Left ventricle myocardium inferior (tissue), 1 donor: ENCODE measurements around the gene ADAM12. TPM values are rescaled to one million over a fixed set of nuclear protein-coding genes. Genes with fewer than 3 reads are reported as not detected.

Experiments used
- DNase-seq: peaks from one replicate; pipeline ENCODE4 v3.0.0-alpha.2; 2020
- H3K27ac ChIP-seq: fragments of 200-600 bp; replicated peaks from 2 replicates; pipeline ENCODE4 v1.8.0; 2021
- H3K27me3 ChIP-seq: fragments of 200-600 bp; 2 replicates; pipeline ENCODE4 v1.8.0; 2021; ENCODE audit warnings: low read depth
- H3K36me3 ChIP-seq: fragments of 200-600 bp; 2 replicates; pipeline ENCODE4 v1.8.0; 2021
- H3K4me1 ChIP-seq: fragments of 200-600 bp; 2 replicates; pipeline ENCODE4 v1.8.0; 2021
- H3K4me3 ChIP-seq: fragments of 200-600 bp; 2 replicates; pipeline ENCODE4 v1.8.0; 2021; ENCODE audit warnings: mild to moderate bottlenecking, moderate library complexity
- H3K9me3 ChIP-seq: fragments of 200-600 bp; replicated peaks from 2 replicates; pipeline ENCODE4 v1.8.0; 2021
- CTCF ChIP-seq: fragments of 200-600 bp; IDR thresholded peaks from 2 replicates; pipeline ENCODE4 v1.8.0; 2021; ENCODE audit warnings: antibody characterized with exemption, mild to moderate bottlenecking, borderline replicate concordance
- intact Hi-C: fragments of 100-400 bp; cut with micrococcal nuclease; formaldehyde crosslinking; loops from one replicate; pipeline ENCODE4 v1.11.0; 2022
- total RNA-seq: library from RNA; stranded (reverse); fragmentation: NEBNext Ultra II Directional; extraction: Animal tissue kit (Norgen Biotek cat#: 25700); gene quantifications from one replicate; pipeline ENCODE4 v1.2.1, GENCODE V29; 2021
- donor health status: DM: no; HTN: yes; CAD: no; lungs with severe emphysema.

ADAM12 gene
- total RNA-seq, 1 donor from 2014 or later: 0.27 TPM

DNA sequence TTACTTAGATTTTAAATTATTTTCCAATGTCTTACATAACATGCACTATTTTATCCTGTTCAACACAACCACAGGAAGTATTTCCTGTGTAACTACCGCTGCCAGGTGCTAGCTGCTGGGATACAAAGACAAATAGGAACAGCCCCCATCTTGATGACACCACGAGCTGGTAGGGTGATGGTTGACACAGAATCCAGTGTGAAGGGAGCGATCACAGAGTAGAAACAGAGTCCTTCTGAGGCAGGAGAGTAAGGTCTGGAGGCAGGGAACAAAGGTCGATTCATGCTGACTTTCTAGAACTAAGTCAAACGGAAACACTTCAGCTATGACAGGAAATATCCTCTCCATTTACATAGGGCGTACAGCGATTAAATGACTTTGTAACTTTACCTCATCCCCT, 232.3 kb downstream of the ADAM12 start:
- no peaks in the 10 kb centered on the region for H3K36me3 ChIP-seq
- H3K4me3 ChIP-seq: no peak overlapping the region
- H3K9me3 ChIP-seq: peaks cover 13% of the 10 kb centered on the region
- TF ChIP-seq CTCF: no peak
- peaks cover 46% of the 10 kb centered on the region for H3K27me3 ChIP-seq
- no peak for DNase-seq
- H3K4me1 ChIP-seq: peaks cover 23% of the 10 kb centered on the region
- intact Hi-C loops: no loop called here
- H3K27ac ChIP-seq: peak overlapping the region; percentile 32

DNA sequence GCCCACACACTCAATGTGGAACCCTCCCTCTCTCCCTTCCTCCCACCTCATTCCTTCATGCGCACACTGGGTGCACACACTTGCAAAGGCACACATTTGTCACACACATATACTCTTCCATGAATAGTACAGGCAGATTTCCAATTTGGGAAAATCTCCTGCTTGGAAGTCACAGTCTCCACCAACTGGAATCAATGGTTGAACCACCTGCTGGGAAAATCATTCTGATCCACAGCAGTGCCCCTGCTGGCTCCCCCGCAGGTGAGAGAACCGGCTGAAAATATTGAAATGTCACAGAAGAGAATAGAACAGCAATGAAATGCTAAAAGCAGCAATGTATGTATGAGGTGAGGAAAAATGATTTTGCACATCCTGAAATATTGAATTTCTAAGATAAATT, 232.7 kb downstream of the ADAM12 start:
- peaks cover 18% of the 10 kb centered on the region for H3K9me3 ChIP-seq
- H3K27me3 ChIP-seq: peaks cover 41% of the 10 kb centered on the region
- H3K27ac ChIP-seq: no peak overlapping the region
- intact Hi-C loops: no loop called here
- DNase-seq: no peak
- no peak for TF ChIP-seq CTCF
- H3K4me3 ChIP-seq: no peak overlapping the region
- peaks cover 23% of the 10 kb centered on the region for H3K4me1 ChIP-seq
- H3K36me3 ChIP-seq: no peaks in the 10 kb centered on the region

DNA sequence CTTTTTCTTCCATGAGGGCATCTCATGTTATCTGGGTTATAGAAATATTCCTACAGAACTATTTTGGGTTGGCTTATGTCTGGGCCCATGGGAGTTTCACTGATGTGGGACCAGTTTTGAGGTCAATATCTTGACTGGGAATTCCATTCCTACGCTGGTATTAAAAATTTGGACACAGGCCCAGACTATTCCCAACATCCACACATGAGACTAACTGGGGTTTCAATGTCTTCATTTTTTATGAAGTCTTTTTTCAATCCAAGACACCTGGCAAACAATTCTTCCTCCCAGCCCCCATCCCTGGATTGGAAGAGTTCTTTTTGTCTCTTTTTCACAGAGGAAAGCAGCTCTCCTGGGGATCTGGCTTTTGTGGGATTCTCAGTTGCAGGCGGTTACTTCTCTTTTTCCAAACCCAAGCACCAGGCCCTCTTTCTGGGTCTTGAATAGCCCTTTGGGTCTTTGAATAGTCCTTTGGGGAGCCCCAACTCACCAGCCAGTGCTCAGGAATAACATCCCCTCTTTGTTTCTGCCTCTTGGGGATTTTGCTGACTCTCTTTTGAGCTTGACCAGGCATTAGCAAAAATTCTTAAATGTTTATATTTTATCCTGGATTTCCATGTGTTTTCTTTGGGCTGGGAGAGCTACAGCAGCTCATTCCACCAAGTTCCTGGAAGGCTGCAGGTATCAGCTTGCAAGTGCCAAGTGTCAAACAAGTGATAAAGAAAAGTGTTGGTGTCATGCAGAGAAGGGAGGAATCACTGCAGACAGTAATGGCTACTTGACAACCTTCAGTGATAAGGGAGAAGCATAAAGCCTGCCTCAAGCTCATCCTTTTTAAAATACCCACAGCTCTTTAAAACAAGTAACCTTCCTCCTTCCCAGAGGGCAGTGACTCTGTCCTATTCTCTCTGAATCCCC, 234.3 kb downstream of the ADAM12 start:
- Histone ChIP-seq H3K9me3 (peaks cover 24% of the 10 kb centered on the region), H3K27ac (no peak overlapping the region), H3K36me3 (no peaks in the 10 kb centered on the region), H3K27me3 (peaks cover 31% of the 10 kb centered on the region), H3K4me1 (peaks cover 23% of the 10 kb centered on the region), H3K4me3 (no peak overlapping the region)
- intact Hi-C loops: no loop called here
- no peak for TF ChIP-seq CTCF
- no peak for DNase-seq

DNA sequence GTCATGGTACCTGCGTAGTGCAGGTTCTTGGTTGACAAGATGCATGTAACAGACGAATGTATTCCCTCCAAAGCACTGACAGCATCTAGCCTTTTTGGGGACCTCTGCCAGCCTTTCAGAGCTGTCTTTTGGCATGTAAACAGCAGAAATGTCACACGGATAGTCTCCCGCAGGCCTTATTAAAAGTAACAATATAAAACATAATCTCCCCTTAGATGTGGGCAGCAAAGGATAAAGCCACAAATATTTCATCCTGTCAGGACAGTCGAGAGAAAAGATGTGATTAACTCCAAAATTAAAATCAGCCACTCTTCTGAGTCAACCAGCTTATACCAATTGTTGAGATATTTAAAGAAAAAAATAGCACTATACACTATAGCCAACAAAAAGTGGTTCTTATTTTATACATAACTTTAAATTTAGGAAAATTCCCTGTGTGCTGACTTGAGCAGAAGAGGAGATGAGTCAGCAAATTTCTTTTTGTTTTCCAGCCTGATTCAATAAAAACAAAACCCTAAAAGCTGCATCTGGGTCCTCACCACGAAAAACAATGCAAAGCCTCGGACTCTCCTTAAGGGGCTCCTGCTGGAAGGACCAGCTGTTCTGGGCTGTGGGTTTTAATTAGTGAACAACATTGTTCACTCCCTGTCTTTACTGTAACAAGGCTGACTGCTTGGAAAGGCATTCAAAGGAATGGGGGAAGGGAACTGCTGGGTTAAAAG, 240.2 kb downstream of the ADAM12 start:
- intact Hi-C loops: no loop called here
- Histone ChIP-seq H3K36me3 (no peaks in the 10 kb centered on the region), H3K9me3 (peaks cover 24% of the 10 kb centered on the region), H3K4me1 (peaks cover 5% of the 10 kb centered on the region), H3K27me3 (peaks cover 3% of the 10 kb centered on the region), H3K27ac (no peak overlapping the region), H3K4me3 (no peak overlapping the region)
- DNase-seq: no peak
- TF ChIP-seq CTCF: no peak

DNA sequence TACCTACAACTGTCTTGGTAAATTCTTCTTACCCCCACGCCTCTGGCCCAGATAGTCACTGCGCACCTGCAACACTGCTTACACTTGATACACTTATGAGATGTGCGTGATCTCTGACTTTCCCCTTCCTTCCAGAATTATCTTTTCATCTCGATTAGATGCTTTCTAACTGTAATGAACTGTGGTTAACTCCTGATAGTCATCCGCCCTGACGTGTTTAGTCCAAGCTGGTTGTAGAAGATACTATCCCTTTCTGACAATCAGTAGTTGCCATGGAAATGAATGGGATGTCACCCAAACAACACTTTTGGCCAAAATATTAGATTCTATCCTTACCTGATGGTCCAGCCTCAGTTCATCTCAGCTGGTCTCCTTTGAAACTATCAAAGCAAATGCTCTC, 241.5 kb downstream of the ADAM12 start:
- peaks cover 5% of the 10 kb centered on the region for H3K4me1 ChIP-seq
- no peak for DNase-seq
- TF ChIP-seq CTCF: no peak
- no peak overlapping the region for H3K27ac ChIP-seq
- H3K36me3 ChIP-seq: no peaks in the 10 kb centered on the region
- peaks cover 19% of the 10 kb centered on the region for H3K9me3 ChIP-seq
- H3K27me3 ChIP-seq: peaks cover 3% of the 10 kb centered on the region
- H3K4me3 ChIP-seq: no peak overlapping the region
- intact Hi-C loops: no loop called here
